NCI-H2081 treated with DMSO at 0.1 percent for 48 hours (cell line): ENCODE results near the gene MT1A.

Experiments
- DNase-seq: peaks from one replicate; lab custom pipeline; 2025; lab: John Stamatoyannopoulos, UW

Gene MT1A

GRCh38 chr16:56681939-56682702 is 43.7 kb downstream of the MT1A start, which contains the start of gene MT1X:
Gene MT1X (plus strand): TSS chr16:56682470. CDS start chr16:56682541, 71 bp downstream.
- DNase-seq: peak; percentile 10

GRCh38 chr16:56682703-56683397 is 44.4 kb downstream of the MT1A start:
- no peak for DNase-seq

GRCh38 chr16:56683424-56684172 is 45.1 kb downstream of the MT1A start:
- DNase-seq: no peak

- DNase-seq: no peak
These were observed 45.9 kb downstream of the MT1A start for GRCh38 chr16:56684256-56684925.

GRCh38 chr16:56684926-56685590 is 46.6 kb downstream of the MT1A start:
- no peak for DNase-seq

- no peak for DNase-seq
These were observed 48.3 kb downstream of the MT1A start for GRCh38 chr16:56686758-56687157.

GRCh38 chr16:56688762-56689161 is 50.3 kb downstream of the MT1A start:
- DNase-seq: no peak

- no peak for DNase-seq
These were observed 50.7 kb downstream of the MT1A start for GRCh38 chr16:56689171-56689570.
